Sigmoid colon (tissue), 7 donors: Measurements from ENCODE around the gene VSIG8. TPM values are rescaled to one million over a fixed set of nuclear protein-coding genes. Genes with fewer than 3 reads are reported as not detected.

ENCODE experiments used
- DNase-seq: peaks from one replicate; pipeline ENCODE4 v3.0.0-alpha.2; 2019
- H3K27ac ChIP-seq, 4 donors: fragments of 200-600 bp; sonication (generic); one replicate each; pipeline ENCODE4 v1.5.1; 2016 to 2019; ENCODE audit warnings: mild to moderate bottlenecking in 1 of 4
- H3K27me3 ChIP-seq, 3 donors: fragments of 200-600 bp; sonication (generic); one replicate each; pipeline ENCODE4 v1.5.1; 2019; ENCODE audit warnings: mild to moderate bottlenecking in 1 of 3
- H3K36me3 ChIP-seq, 4 donors: fragments of 200-600 bp; sonication (generic); one replicate each; pipeline ENCODE4 v1.5.1; 2016 to 2019
- H3K4me1 ChIP-seq, 4 donors: fragments of 200-600 bp; sonication (generic); one replicate each; pipeline ENCODE4 v1.5.1; 2017 to 2019
- H3K4me3 ChIP-seq, 4 donors: fragments of 200-600 bp; sonication (generic); one replicate each; pipeline ENCODE4 v1.5.1; 2017 to 2019; ENCODE audit warnings: mild to moderate bottlenecking in 2 of 4, moderate library complexity in 1 of 4
- H3K9me3 ChIP-seq, 4 donors: fragments of 200-600 bp in 3 of 4; sonication (generic) in 3 of 4; one replicate each; pipeline versions ENCODE4 v1.5.1 to v1.6.1; 2013 to 2019
- EP300 ChIP-seq, 4 donors: sonication (generic); formaldehyde crosslinking; IDR thresholded peaks; one replicate each; pipeline ENCODE4 v1.6.1; 2017; ENCODE audit warnings: antibody characterized with exemption in 4 of 4
- POLR2A ChIP-seq, 2 donors: fragments of 450-650 bp; IDR thresholded peaks; one replicate each; pipeline ENCODE4 v1.6.1; 2016; ENCODE audit warnings: antibody characterized with exemption in 2 of 2, mild to moderate bottlenecking in 2 of 2, moderate library complexity in 2 of 2
- POLR2AphosphoS5 ChIP-seq, 4 donors: sonication (generic); formaldehyde crosslinking; IDR thresholded peaks; one replicate each; pipeline ENCODE4 v1.6.1; 2017; ENCODE audit warnings: antibody characterized with exemption in 4 of 4
- WGBS, 2 donors: extraction: QIAGEN DNeasy Blood & Tissue Kit; methylation state at CpG; one replicate each; pipeline ENCODE4 v1.1.7; 2013; 5-methylcytosine and 5-hydroxymethylcytosine counted together
- intact Hi-C: fragments of 100-400 bp; cut with DNase I; formaldehyde crosslinking; loops from one replicate; pipeline ENCODE4 v1.15.1; 2023
- polyA plus RNA-seq, 3 donors: library from polyadenylated mRNA; stranded (reverse); fragments of 200-250 nt; gene quantifications; one replicate each; pipeline ENCODE4 v1.2.3, GENCODE V29; 2013
- total RNA-seq, 4 donors: library from RNA; depleted of rRNA; stranded (reverse); fragments of >200 nt; gene quantifications; one replicate each; pipeline ENCODE4 v1.1.0, GENCODE V29; 2016
- TF ChIP-seq, protein P1 (sequence below), 4 experiments: fragments of 450-650 bp in 3 of 4; fragments of 200-600 bp in 1 of 4; IDR thresholded peaks; one replicate each; pipeline ENCODE4 v1.5.1; 2016 to 2019; ENCODE audit warnings: antibody characterized with exemption in 4 of 4, mild to moderate bottlenecking in 3 of 4, moderate library complexity in 2 of 4
- donor health status: healthy with polysubstance abuse.
- donor health status: Bipolar disorder and iron deficiency.
- donor health status: healthy.

VSIG8 gene
- total and polyA plus RNA-seq, 7 donors, result 0.10 TPM; not detected in 6

DNA sequence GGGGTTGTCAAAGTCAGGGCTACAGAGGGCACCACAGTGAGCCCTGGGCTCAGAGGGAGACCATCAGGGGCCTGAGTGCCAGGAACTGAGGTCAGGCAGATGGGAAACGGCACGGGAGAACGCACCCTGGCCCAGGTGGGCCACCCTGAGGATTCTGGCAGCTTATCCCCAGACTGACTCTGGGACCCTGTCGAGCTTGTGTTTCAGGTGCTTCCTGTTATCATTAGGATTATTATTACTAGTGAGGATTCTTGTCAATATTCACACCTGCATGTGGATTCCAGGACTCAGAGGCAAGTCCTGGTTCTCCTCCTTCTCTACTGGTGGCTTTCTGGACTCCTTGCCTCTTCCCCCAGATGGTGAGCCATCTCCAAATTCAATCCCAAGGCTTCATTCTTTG, 15.2 kb downstream of the VSIG8 start:
- H3K4me1 ChIP-seq, result no peaks in the 10 kb centered on the region
- no peaks in the 10 kb centered on the region for H3K27me3 ChIP-seq
- H3K9me3 ChIP-seq, result no peaks in the 10 kb centered on the region
- intact Hi-C loops, result loop anchor here (5.0 kb wide), 1 partner anchor 35 kb away; no protein-coding TSS in a partner anchor
- DNase-seq, result no peak
- no peak overlapping the region for H3K27ac ChIP-seq
- H3K4me3 ChIP-seq, result no peak overlapping the region
- 69 to 77% methylated on average over 4 of the region's 4 CpGs for WGBS, 2 donors
- no peak for TF ChIP-seq POLR2A (IDR thresholded peaks at IDR 0.05)
- TF ChIP-seq POLR2AphosphoS5 (IDR thresholded peaks at IDR 0.05), result no peak
- TF ChIP-seq EP300 (IDR thresholded peaks at IDR 0.05), result no peak
- TF ChIP-seq, protein P1, sequence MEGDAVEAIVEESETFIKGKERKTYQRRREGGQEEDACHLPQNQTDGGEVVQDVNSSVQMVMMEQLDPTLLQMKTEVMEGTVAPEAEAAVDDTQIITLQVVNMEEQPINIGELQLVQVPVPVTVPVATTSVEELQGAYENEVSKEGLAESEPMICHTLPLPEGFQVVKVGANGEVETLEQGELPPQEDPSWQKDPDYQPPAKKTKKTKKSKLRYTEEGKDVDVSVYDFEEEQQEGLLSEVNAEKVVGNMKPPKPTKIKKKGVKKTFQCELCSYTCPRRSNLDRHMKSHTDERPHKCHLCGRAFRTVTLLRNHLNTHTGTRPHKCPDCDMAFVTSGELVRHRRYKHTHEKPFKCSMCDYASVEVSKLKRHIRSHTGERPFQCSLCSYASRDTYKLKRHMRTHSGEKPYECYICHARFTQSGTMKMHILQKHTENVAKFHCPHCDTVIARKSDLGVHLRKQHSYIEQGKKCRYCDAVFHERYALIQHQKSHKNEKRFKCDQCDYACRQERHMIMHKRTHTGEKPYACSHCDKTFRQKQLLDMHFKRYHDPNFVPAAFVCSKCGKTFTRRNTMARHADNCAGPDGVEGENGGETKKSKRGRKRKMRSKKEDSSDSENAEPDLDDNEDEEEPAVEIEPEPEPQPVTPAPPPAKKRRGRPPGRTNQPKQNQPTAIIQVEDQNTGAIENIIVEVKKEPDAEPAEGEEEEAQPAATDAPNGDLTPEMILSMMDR (IDR thresholded peaks at IDR 0.05), result no peak
- no peaks in the 10 kb centered on the region for H3K36me3 ChIP-seq

DNA sequence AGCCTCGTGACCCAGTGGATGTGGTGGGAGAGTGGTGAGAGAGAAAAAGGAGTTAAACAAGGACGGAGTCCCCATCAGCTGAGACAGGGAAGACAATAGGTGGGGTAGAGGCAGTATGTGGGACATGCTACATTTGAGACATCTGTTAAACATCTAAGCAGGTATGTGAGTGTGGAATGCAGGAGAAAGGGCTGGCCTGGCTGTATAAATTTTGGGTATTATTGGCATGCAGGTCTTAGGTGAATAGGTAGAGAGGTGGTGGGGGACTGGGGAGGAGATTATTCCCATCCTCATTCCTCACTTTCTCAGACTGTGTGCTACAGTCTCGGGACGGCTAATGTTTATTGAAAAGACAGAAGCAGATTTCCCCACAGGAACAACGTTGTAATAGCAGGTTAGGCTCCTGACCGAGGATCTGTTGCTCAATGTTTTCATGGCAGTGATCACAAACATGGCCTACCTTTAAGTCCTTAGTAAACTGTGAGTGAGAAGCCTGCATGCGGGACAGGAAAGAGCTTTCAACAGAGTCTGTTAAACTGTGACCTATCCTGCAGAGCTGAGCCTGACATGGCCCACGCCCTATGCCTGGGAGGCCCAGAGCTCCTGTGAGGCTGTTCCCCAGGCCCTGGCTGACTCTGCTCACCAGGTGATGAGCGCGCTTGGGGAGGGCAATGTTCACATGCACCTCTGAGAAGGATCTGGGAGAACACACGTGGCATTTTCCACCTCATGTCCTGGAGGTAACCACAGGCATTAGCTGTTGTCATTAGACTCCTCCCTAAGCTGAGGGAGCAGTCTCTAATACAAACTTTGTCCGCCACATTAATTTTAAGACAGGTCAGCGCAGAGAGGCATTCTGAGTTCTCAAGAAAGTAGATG, 16.5 kb downstream of the VSIG8 start:
- Histone ChIP-seq H3K27ac (no peak overlapping the region), H3K4me3 (no peak overlapping the region), H3K27me3 (no peaks in the 10 kb centered on the region), H3K4me1 (no peaks in the 10 kb centered on the region), H3K36me3 (no peaks in the 10 kb centered on the region), H3K9me3 (no peaks in the 10 kb centered on the region)
- DNase-seq, result no peak
- TF ChIP-seq POLR2A (IDR thresholded peaks at IDR 0.05) (no peak), POLR2AphosphoS5 (IDR thresholded peaks at IDR 0.05) (no peak), EP300 (IDR thresholded peaks at IDR 0.05) (no peak)
- TF ChIP-seq, protein P1 (IDR thresholded peaks at IDR 0.05), result no peak
- whole genome bisulfite sequencing, 2 donors, result 46 to 78% methylated on average over 13 of the region's 13 CpGs
- intact Hi-C loops, result loop anchor here (5.0 kb wide), 1 partner anchor 36 kb away; no protein-coding TSS in a partner anchor

DNA sequence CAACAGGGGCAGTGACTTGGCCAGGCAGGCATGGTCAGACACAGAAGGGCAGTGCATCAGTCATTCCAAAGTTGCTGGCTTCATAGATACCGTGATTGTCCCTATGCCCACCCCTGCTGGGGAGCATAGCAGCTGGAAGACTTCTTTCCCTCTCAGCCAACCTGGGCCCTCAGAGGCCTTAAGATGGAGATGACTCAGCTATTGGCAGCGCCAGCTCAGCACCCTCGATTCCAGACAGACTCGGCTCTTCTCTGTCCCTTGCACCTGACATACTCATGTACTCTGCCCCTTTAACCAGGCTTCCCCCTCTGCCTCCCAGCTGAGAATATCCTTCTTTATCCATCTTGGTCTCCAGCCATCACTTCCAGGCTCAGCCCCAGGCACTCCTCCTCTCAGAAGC, 19.0 kb downstream of the VSIG8 start:
- WGBS, 2 donors, result 86 to 91% methylated on average over 4 of the region's 4 CpGs
- intact Hi-C loops, result loop anchor here (5.0 kb wide), 1 partner anchor 36 kb away; no protein-coding TSS in a partner anchor
- no peaks in the 10 kb centered on the region for H3K36me3 ChIP-seq
- no peak overlapping the region for H3K4me3 ChIP-seq
- no peak overlapping the region for H3K27ac ChIP-seq
- no peaks in the 10 kb centered on the region for H3K27me3 ChIP-seq
- no peaks in the 10 kb centered on the region for H3K9me3 ChIP-seq
- H3K4me1 ChIP-seq, result no peaks in the 10 kb centered on the region
- TF ChIP-seq, protein P1 (IDR thresholded peaks at IDR 0.05), result no peak
- no peak for TF ChIP-seq POLR2AphosphoS5 (IDR thresholded peaks at IDR 0.05)
- TF ChIP-seq EP300 (IDR thresholded peaks at IDR 0.05), result no peak
- TF ChIP-seq POLR2A (IDR thresholded peaks at IDR 0.05), result no peak
- DNase-seq, result no peak

DNA sequence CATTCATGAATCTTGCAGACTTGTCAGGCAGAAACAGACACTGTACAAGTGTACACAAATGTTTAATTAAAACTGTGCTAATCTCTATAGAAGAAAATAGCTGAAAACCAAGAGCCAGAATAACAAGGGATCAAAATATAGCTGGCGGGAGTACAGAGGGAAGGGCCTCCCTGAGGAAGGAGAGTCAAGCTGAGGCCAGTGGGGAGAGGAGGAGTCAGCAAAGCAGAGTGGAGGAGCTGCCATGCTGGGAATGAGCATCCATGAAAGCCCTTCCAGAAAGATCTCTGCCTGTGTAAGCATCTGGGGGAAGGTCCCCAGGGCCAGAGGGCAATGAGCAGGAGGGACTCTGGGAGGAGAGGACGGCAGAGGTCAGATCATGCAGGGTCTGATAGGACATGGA, 20.7 kb downstream of the VSIG8 start:
- H3K4me1 ChIP-seq, result no peaks in the 10 kb centered on the region
- H3K27me3 ChIP-seq, result no peaks in the 10 kb centered on the region
- intact Hi-C loops, result loop anchor here (5.0 kb wide), 1 partner anchor 34 kb away; no protein-coding TSS in a partner anchor
- no peak overlapping the region for H3K4me3 ChIP-seq
- H3K27ac ChIP-seq, result no peak overlapping the region
- H3K9me3 ChIP-seq, result no peaks in the 10 kb centered on the region
- WGBS, 2 donors, result 86 to 94% methylated on average over 2 of the region's 2 CpGs
- TF ChIP-seq POLR2A (IDR thresholded peaks at IDR 0.05), result no peak
- TF ChIP-seq EP300 (IDR thresholded peaks at IDR 0.05), result no peak
- no peak for TF ChIP-seq POLR2AphosphoS5 (IDR thresholded peaks at IDR 0.05)
- TF ChIP-seq, protein P1 (IDR thresholded peaks at IDR 0.05), result no peak
- no peak for DNase-seq
- peaks cover 0 to 14% (median 0%) of the 10 kb centered on the region in 4 donors for H3K36me3 ChIP-seq
